ENCODE data around the gene PAX5.

DNA sequence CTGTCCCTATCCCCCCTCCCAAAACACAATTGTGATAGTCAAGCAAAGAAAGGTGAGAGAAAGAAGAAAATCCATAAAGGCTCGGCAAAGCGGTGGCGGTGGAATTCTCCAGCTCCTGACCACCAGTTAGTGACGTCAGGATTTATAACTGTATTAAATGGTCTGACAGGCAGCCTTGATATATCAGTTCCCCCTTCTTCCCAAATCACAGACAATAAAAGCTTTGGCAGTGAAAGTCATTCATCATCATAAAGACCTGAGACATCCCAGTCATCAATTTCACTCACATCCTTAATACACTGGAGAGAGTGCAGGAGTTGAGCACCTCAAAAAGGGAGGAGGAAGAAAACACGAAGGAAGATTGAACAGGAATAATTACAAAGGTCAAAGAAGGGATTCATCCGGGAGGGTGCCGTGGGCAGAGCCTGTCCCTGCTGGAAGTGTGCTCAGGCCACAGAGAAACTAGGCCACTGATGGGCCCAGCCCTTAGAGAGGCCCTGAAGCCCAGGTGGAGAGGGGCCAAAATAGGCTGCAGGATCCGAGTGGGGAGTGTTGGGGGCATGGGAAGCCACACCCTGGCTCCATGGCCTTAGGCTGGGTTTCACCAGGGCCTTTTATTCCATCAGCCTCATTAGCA, 131.9 kb downstream of the PAX5 start:
- no peak for TF ChIP-seq ZBTB21 (CRISPR knock-in tag; IDR thresholded peaks at IDR 0.05)
- TF ChIP-seq, protein P1, sequence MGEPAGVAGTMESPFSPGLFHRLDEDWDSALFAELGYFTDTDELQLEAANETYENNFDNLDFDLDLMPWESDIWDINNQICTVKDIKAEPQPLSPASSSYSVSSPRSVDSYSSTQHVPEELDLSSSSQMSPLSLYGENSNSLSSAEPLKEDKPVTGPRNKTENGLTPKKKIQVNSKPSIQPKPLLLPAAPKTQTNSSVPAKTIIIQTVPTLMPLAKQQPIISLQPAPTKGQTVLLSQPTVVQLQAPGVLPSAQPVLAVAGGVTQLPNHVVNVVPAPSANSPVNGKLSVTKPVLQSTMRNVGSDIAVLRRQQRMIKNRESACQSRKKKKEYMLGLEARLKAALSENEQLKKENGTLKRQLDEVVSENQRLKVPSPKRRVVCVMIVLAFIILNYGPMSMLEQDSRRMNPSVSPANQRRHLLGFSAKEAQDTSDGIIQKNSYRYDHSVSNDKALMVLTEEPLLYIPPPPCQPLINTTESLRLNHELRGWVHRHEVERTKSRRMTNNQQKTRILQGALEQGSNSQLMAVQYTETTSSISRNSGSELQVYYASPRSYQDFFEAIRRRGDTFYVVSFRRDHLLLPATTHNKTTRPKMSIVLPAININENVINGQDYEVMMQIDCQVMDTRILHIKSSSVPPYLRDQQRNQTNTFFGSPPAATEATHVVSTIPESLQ (CRISPR knock-in tag; conservative IDR thresholded peaks at IDR 0.05), result no peak
- TF ChIP-seq, protein P2, sequence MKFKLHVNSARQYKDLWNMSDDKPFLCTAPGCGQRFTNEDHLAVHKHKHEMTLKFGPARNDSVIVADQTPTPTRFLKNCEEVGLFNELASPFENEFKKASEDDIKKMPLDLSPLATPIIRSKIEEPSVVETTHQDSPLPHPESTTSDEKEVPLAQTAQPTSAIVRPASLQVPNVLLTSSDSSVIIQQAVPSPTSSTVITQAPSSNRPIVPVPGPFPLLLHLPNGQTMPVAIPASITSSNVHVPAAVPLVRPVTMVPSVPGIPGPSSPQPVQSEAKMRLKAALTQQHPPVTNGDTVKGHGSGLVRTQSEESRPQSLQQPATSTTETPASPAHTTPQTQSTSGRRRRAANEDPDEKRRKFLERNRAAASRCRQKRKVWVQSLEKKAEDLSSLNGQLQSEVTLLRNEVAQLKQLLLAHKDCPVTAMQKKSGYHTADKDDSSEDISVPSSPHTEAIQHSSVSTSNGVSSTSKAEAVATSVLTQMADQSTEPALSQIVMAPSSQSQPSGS (CRISPR knock-in tag; IDR thresholded peaks at IDR 0.05), result no peak
- TF ChIP-seq JUND (CRISPR knock-in tag; IDR thresholded peaks at IDR 0.05), result no peak
- TF ChIP-seq ZNF274 (CRISPR knock-in tag; IDR thresholded peaks at IDR 0.05), result no peak
- no peak for TF ChIP-seq MTA3 (CRISPR knock-in tag; IDR thresholded peaks at IDR 0.05)
- TF ChIP-seq, protein P3, sequence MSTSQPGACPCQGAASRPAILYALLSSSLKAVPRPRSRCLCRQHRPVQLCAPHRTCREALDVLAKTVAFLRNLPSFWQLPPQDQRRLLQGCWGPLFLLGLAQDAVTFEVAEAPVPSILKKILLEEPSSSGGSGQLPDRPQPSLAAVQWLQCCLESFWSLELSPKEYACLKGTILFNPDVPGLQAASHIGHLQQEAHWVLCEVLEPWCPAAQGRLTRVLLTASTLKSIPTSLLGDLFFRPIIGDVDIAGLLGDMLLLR (CRISPR knock-in tag; IDR thresholded peaks at IDR 0.05), result no peak
- TF ChIP-seq, protein P4, sequence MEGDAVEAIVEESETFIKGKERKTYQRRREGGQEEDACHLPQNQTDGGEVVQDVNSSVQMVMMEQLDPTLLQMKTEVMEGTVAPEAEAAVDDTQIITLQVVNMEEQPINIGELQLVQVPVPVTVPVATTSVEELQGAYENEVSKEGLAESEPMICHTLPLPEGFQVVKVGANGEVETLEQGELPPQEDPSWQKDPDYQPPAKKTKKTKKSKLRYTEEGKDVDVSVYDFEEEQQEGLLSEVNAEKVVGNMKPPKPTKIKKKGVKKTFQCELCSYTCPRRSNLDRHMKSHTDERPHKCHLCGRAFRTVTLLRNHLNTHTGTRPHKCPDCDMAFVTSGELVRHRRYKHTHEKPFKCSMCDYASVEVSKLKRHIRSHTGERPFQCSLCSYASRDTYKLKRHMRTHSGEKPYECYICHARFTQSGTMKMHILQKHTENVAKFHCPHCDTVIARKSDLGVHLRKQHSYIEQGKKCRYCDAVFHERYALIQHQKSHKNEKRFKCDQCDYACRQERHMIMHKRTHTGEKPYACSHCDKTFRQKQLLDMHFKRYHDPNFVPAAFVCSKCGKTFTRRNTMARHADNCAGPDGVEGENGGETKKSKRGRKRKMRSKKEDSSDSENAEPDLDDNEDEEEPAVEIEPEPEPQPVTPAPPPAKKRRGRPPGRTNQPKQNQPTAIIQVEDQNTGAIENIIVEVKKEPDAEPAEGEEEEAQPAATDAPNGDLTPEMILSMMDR (CRISPR knock-in tag; IDR thresholded peaks at IDR 0.05), result no peak
- TF ChIP-seq, protein P5, sequence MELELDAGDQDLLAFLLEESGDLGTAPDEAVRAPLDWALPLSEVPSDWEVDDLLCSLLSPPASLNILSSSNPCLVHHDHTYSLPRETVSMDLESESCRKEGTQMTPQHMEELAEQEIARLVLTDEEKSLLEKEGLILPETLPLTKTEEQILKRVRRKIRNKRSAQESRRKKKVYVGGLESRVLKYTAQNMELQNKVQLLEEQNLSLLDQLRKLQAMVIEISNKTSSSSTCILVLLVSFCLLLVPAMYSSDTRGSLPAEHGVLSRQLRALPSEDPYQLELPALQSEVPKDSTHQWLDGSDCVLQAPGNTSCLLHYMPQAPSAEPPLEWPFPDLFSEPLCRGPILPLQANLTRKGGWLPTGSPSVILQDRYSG (CRISPR knock-in tag; IDR thresholded peaks at IDR 0.05), result no peak
- TF ChIP-seq CENPT (CRISPR knock-in tag; IDR thresholded peaks at IDR 0.05; ENCODE audit: low read depth), result no peak
- TF ChIP-seq ZFP36L2 (CRISPR knock-in tag; IDR thresholded peaks at IDR 0.05), result no peak
- TF ChIP-seq MXI1 (IDR thresholded peaks at IDR 0.05; ENCODE audit: borderline replicate concordance, low read depth, low read length), result no peak
- TF ChIP-seq ZNF232 (CRISPR knock-in tag; IDR thresholded peaks at IDR 0.05; ENCODE audit: borderline replicate concordance), result no peak
- TF ChIP-seq ZNF10 (CRISPR knock-in tag; IDR thresholded peaks at IDR 0.05; ENCODE audit: borderline replicate concordance, low read depth), result no peak

Measured in HepG2 (cell line).